BE2C (cell line): ENCODE data around the gene CKMT2. TPM values are rescaled to one million over a fixed set of nuclear protein-coding genes. Genes with fewer than 3 reads are reported as not detected.

ENCODE experiments used
- DNase-seq: peaks from one replicate; pipeline ENCODE4 v3.0.0-alpha.2; 2020
- H3K27me3 ChIP-seq: fragments of 250-450 bp; sonication (Bioruptor Pico); 2 replicates; pipeline ENCODE4 v1.5.1; 2020; ENCODE audit warnings: mild to moderate bottlenecking
- H3K36me3 ChIP-seq: fragments of 250-450 bp; sonication (Bioruptor Pico); 2 replicates; pipeline ENCODE4 v1.5.1; 2020; ENCODE audit warnings: mild to moderate bottlenecking
- H3K4me1 ChIP-seq: fragments of 250-450 bp; sonication (Bioruptor Pico); 2 replicates; pipeline ENCODE4 v1.5.1; 2020
- H3K4me3 ChIP-seq: 2 replicates; pipeline ENCODE4 v1.5.1; 2011; ENCODE audit warnings: low read depth, low read length
- H3K9me3 ChIP-seq: fragments of 250-450 bp; sonication (Bioruptor Pico); 2 replicates; pipeline ENCODE4 v1.5.1; 2020
- polyA plus RNA-seq: library from polyadenylated mRNA; unstranded; fragments of >200 nt; gene quantifications from one replicate; pipeline ENCODE4 v1.2.1, GENCODE V29; 2012; ENCODE audit warnings: low read depth, missing spikeins; ENCODE audit not compliant: insufficient read length, insufficient read depth
- TF ChIP-seq, protein P1 (sequence below): IDR thresholded peaks from 2 replicates; pipeline ENCODE4 v1.5.1; 2012; ENCODE audit warnings: mild to moderate bottlenecking, low read depth, low read length

Gene CKMT2
- polyA plus RNA-seq, result 0.82 TPM

- TF ChIP-seq, protein P1, sequence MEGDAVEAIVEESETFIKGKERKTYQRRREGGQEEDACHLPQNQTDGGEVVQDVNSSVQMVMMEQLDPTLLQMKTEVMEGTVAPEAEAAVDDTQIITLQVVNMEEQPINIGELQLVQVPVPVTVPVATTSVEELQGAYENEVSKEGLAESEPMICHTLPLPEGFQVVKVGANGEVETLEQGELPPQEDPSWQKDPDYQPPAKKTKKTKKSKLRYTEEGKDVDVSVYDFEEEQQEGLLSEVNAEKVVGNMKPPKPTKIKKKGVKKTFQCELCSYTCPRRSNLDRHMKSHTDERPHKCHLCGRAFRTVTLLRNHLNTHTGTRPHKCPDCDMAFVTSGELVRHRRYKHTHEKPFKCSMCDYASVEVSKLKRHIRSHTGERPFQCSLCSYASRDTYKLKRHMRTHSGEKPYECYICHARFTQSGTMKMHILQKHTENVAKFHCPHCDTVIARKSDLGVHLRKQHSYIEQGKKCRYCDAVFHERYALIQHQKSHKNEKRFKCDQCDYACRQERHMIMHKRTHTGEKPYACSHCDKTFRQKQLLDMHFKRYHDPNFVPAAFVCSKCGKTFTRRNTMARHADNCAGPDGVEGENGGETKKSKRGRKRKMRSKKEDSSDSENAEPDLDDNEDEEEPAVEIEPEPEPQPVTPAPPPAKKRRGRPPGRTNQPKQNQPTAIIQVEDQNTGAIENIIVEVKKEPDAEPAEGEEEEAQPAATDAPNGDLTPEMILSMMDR, result no peak
- no peak for DNase-seq
- no peaks in the 10 kb centered on the region for H3K36me3 ChIP-seq
- H3K4me1 ChIP-seq, result no peaks in the 10 kb centered on the region
- no peaks in the 10 kb centered on the region for H3K27me3 ChIP-seq
- H3K9me3 ChIP-seq, result no peaks in the 10 kb centered on the region
- H3K4me3 ChIP-seq, result no peak within 1 kb of the TSS
Measured at GRCh38 chr5:81233080-81233634, at the start of gene CKMT2. CKMT2 (plus strand) TSS chr5:81233322; CDS start chr5:81251133, 17,811 bp downstream.

GRCh38 chr5:81183811-81184748 lies 49.0 kb upstream of the CKMT2 start:
- no peaks in the 10 kb centered on the region for H3K36me3 ChIP-seq
- no peaks in the 10 kb centered on the region for H3K9me3 ChIP-seq
- no peak overlapping the region for H3K4me3 ChIP-seq
- TF ChIP-seq, protein P1, result peak; percentile 48; the same call in 1 of the 2 replicates
- peak; percentile 76 for DNase-seq
- H3K4me1 ChIP-seq, result peaks cover 55% of the 10 kb centered on the region
- no peaks in the 10 kb centered on the region for H3K27me3 ChIP-seq

DNA sequence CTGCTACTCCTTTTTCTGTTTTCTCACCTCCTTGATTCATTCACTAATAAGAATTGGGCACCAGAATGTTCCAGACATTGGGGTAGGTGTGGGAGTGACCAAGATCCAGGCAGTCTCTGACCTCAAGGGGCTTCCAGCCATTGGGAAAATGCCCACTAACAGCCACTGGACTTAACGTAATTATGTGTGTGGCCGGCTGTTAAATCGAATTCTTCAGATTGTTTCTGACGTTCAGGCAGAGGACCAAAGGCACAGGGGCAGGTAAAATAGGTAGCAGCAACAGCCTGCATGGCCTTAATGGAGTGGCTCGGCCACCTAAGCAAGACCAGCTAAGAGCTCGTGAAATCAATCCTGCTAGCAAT lies 48.4 kb upstream of the CKMT2 start:
- TF ChIP-seq, protein P1, result no peak
- H3K4me3 ChIP-seq, result no peak overlapping the region
- no peaks in the 10 kb centered on the region for H3K9me3 ChIP-seq
- no peak for DNase-seq
- H3K27me3 ChIP-seq, result no peaks in the 10 kb centered on the region
- peaks cover 55% of the 10 kb centered on the region for H3K4me1 ChIP-seq
- H3K36me3 ChIP-seq, result no peaks in the 10 kb centered on the region

DNA sequence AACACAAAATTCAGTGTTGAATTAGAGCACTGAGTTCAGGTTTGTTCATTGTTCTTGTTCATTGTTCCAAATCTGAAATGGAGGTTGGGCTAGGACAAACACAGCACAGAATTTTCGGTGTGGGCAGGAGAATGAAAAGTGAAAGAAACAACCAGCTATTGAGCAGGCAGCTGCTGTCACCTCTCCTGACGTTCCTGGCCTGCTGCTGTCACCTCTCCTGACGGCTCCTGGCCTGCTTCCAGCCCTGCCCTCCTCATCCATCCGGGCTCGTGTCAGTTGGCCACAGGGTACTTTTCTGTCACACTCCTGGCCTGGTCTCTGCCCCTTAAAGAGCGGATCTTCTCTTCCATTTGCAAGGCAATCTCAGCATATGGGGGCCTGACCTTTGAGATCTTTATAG lies 45.2 kb upstream of the CKMT2 start:
- Histone ChIP-seq H3K27me3 (no peaks in the 10 kb centered on the region), H3K4me1 (peaks cover 35% of the 10 kb centered on the region), H3K9me3 (no peaks in the 10 kb centered on the region), H3K36me3 (no peaks in the 10 kb centered on the region), H3K4me3 (no peak overlapping the region)
- TF ChIP-seq, protein P1, result no peak
- DNase-seq, result peak; percentile 36

- TF ChIP-seq, protein P1, result no peak
- Histone ChIP-seq H3K4me1 (peaks cover 26% of the 10 kb centered on the region), H3K27me3 (no peaks in the 10 kb centered on the region), H3K4me3 (no peak overlapping the region), H3K9me3 (no peaks in the 10 kb centered on the region), H3K36me3 (no peaks in the 10 kb centered on the region)
- no peak for DNase-seq
Measured at GRCh38 chr5:81188962-81189361, 44.2 kb upstream of the CKMT2 start.
